CD4-positive, alpha-beta T cell treated with Interleukin-1 beta for 1 hour (primary cell): Measurements from ENCODE around the gene DPH3.

Experiments used
- DNase-seq, 2 donors: peaks; one replicate each; pipeline ENCODE4 v3.0.0-alpha.2; 2020 to 2022

The DPH3 gene

DNA sequence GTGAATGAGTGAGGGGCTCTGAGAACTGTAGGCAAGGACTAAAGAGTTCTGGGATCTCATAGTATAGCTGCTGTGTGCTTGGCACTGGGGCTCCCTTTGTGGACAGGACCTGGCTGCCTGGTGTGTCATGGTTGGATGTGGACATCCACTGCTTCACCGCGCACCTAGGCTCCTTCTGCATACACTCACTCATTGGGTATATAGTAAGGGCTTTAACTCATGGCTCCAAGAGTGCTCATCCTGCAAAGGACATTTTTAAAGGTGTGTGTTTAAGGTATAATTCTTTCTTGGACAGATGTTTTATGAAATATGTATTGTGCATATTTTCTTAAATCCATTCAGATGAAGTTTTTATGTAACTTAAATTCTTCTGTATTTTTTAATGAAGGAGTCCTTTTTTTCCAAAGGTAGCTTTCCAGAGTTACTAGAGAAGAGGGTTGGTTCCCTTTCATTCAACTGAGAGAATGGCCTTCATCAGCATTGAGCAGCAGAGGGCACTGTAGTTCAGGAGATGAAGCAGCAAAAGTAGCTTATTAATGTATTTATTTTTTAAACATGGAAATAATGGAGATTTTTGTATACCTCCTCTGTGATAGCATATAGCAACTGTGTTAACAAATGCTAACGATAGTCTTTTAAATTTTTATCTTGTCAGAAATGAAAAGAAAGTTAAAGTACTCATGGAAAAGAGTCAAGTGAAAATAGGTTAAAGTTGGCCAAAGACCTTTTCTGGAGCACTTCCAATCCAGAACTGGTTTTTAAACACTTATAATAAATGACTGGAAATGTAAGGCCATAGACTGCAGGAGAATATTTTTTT is 25.5 kb upstream of the DPH3 start:
- peak; percentile 55 to 70 for DNase-seq

DNA sequence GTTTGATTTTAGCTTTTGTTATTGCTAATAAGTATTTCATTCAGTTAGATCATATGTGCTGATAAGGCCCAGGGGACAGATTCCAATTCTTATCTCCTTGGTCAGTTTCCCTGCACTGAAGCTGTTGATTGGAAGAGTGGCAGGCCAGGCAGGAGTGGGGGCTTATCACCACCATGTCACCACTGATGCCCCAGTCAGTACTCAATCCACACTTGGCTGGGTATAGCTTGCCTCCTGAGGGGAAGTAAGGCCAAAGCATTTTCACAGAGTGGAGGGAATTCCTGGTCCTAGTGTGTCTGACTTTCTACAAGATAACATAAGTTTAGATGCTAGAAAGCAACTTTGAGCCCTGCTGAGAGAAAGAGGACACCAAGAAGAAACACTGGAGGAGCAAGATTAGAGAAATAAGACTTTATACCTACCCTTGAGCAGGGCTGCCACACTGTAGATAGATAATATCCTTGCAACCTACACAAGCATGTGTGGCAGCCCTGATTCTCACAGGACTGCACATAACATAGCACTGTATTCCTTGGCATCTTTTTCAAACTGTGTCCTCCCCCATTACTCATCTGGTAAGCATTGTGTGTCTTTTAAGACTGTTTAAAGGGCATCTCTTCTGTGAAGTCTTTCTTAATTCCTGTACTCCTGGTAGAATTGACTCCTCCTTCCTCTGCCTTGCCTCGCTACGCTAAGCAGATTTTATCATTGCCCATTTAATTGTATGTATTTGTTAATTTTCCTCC is 24.6 kb upstream of the DPH3 start:
- no peak for DNase-seq

DNA sequence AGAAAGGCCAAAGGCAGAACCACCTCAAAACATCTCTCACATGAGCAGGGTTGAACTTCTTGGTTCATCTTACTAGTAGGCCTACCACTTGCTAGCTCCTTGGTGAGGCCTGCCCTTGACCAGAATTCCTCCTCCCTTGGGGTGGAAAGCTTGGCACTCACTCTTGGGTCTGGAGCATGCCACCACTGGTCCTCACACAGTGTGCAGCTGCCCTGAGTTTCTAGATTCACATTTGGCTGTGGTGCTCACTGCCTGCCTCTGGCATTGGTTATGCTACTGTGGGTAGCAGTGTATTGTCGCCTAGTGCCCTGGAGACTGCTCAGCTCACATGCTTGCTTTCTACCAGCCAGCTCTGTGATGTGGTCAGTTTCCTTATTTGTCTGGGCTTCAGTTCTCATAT is 23.9 kb upstream of the DPH3 start:
- no peak for DNase-seq

DNA sequence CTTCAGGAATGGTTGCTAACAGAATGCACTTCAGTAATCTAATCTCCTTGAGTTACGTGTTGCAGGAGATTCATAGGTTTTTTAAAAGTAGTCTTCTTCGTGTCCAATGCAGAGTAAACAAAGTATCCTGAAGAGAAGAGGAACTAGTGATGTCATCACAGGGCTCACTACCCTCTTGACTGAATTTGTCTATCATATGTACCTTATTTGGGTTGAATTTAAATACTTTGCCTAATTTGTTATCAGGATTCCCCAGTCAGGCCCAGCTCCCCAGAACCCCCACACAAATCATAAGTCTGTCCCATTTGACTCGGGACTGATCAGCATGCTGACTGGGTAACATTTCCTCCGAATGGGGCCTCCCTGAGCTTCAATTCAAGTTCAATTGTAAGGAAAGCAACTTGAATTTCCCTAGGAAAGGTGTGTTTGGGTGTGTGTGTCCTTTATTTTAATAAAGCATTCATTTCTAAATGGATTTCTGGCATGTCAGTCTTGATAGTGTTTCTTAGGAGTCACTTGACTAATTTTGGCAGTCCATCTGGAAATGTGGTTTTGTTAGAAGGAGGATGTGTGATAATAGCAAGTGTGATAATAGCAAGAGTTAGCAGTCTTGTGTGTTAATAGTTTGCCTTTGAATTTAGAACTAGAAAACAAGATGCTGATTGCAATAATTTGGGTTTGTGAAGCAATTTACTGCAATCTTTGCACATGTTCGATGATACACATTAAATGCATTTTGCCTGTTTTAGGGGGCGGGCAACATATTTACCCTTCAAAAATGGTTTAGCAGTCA is 22.2 kb upstream of the DPH3 start:
- DNase-seq = no peak

DNA sequence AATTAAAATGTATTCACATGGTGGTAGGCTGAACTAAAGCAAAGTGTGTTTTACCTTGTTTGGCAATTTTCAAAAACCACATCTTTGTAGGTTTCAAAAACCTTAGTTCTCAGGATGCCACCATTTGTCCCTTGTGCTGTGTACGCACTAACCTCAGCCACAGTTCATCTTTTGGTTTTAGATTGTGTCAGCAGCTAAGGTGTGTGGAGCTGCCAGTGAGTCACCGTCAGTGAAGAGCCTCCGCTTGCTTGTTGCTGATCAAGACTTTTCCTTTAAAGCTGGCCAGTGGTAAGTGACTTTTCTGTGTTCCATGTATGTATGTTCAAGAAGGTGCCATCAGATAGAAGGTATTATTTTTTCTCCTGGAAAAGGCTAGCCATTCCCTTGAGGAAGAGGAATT is 21.4 kb upstream of the DPH3 start:
- DNase-seq = peak; percentile 74 to 79

DNA sequence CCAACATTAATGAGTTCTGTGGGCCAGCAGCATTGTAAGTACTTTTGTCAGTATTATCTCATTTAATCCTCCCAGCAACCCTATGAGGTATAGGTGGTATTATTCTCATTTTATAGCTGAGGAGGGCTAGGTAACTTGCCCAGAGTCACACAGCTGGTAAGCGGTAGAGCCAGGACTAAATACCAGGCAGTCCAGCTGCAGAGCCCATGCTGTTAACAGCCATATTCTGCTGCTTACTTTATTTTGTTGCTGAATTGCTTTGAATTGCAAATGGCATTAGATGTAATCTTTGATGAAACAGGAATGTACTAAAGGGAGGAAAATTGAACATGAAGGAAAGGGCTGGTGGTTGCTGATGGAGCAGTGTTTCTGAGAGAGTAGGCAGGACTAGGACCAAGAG is 19.9 kb upstream of the DPH3 start:
- DNase-seq = no peak

DNA sequence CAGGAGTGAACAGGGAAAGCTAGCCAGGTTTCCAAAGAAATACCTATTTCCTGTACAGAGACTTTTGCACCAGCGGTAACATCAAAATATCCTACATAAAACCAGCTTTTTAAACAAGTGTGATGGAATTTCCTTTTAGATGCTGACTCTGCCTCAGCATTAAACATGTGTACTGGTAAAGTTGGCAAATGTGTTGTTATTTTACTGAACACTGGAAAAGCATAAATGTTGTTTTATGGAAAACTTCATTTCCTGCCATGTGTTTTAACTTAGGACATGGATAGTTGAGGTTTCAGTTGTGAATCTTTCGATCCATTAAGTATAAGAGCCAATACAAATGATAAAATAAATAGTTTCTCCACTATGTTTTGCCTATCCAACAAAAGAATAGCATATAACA is 15.9 kb upstream of the DPH3 start:
- DNase-seq = no peak

DNA sequence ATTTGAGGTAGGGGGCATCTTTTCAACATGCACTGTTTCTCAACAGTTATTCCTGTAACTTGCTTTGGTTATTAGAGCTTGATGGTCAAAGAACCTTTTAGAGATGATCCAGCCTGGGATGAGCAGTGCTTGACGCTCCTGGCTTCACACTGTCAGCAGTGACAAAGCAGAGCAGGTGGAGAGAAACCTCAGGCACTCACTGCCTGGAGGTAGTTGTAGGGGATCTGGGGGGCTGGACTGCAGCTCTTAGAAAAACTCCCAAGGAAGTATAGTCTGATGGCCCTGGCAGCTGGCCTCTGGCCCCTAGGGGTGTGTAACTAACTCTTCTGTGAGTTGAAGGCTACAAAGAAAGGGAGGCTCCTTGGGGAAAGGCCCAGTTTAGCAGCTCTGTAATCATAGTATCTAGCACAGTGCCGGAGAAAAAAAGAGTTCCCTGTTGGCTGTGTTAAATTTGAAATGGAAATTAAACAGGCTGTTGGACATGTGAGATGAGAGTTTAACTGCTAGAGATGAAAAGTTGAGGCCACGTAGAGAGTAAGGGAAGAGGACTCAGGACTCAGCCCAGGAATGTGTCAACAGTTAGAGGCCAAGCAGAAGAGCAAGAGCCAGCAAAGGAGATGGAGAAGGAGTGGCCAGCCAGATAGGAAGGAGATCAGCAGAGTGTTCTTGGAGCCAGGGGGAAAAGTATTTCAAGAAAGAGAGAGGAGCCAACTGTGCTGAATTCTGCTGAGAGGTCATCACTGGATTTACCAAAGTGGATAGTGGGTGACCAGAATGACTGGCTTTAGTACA is 14.5 kb upstream of the DPH3 start:
- DNase-seq = no peak

DNA sequence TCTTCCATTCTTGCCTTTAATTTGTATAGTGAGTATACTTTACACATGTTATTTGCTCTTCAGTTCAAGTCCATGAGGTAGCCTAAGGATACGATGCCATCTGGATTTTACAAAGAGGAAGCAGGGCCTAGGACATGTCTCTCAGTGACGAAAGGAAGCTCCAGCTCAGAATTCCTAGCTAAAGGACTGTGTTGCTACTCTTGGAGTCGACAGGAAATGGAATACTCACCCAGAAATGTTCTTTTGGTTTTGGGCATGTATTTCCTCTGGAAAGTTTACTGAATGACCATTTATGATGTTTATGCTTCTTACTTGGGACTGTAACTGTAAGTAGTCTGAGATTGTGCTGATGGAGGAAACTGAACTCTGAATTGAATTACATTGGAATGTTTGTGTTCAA is 12.7 kb upstream of the DPH3 start:
- DNase-seq = no peak

DNA sequence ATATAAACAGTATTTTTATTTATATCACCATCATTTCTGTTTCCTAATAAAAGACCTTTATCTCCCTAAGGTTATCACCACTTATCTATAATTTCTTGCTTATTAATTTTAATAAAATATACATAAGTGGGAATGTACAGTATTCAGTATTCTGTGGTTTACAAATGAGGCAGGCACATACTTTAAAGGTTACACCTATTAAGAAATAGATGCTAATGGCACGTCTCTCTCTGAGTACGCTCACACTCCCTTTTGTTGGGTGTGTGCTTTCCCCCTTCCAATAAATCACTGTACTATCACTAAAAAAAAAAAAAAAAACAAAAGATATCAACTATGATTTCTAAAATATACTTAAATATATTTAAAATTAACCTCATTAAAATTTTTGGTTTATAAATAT is 9.1 kb upstream of the DPH3 start:
- DNase-seq = no peak

DNA sequence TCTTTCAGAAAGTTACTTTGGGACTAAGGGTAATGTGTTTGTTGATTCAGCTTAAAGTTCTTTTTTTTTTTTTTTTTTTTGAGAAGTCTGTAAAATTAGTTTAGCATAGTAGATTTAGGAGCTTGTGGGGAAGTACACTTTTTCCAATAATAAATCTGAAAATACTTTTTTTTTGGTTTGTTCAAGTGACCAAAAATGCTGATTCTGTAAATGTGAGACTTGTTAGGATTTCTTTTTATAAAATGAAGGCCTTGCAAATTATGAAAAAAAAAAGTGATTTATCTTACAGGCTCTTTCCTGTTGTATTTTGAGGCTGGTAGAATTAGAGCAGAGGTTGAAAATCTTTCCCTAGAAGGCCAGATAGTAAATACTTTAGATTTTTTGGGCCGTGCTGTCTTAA is 7.8 kb upstream of the DPH3 start:
- DNase-seq = no peak

DNA sequence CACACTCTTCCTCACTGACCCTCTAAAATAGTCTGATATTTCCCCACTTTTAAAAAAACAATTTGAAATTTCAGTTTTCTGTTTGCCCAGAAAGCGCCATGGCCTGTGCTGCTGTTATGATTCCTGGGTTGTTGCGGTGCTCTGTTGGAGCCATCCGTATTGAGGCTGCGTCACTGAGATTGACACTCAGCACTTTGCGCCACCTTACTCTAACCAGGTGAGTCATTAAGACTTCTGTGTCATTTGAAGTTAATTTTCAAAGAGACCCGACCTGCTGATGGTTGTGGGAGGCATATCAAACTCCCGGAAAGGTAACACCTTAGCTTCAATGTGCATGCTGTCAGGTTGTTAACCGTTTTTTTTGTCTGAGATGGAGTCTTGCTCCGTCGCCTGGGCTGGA is 6.1 kb upstream of the DPH3 start:
- no peak for DNase-seq

DNA sequence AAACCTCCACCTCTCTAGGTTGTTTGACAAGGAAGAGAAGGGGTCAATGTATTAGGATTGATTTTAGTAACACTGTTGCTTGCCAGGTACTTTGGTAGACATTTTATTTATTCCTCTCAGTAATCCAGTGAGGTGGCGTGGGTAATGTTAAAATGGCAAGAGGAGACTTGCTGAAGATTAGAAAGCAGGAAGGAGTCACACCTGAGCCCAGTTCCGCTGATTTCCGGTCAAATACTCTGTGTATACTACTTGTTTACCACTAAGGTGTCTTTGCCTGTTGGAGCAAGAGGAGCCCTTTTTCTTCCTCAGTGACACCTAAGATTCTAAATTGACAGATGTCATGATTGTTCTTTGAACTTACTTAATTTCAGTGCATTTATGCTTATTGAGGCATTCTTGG is 2.0 kb upstream of the DPH3 start:
- no peak for DNase-seq

DNA sequence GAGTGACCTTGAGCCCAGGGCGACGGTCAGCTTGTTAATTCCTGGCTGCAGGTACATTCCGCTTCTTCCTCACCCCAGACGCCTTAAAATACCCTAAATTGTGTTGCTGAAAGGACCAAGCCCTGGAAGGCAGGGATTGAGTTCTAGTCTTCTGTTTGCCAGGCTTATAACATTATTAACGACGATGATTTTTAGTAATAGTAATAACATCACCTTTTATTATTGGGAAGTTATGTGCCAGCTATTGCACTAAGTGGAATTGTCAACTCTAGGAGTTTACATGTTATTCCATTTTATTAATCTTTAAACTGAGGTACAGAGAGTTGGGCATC is 678 bp upstream of the DPH3 start:
- DNase-seq = no peak

DNA sequence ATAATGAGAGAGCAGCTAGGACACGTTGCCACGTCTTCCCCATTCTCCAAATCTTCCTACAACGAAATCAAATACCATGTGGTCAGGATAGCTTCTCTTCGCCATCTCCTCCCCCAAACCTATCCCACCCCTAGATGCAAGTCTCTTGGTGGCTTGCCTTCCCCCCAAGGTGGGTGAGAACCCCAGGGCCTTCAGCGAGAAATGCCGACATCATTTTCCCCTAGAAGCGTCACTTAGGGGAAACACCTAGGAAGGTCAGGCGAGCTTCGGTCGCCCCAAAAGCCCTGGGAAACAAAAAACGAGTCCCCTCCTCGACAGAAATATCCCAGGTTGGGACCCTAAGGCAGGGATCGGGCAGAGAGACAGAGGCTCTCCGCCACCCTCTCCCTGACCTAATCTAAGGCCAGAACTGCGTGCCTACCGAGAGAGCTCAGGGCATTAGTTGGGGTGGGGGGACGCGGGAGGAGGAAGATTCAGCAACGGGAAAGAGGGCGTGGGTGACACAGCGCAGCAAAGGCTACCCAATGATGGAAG is 502 bp downstream of the DPH3 start:
- no peak for DNase-seq

DNA sequence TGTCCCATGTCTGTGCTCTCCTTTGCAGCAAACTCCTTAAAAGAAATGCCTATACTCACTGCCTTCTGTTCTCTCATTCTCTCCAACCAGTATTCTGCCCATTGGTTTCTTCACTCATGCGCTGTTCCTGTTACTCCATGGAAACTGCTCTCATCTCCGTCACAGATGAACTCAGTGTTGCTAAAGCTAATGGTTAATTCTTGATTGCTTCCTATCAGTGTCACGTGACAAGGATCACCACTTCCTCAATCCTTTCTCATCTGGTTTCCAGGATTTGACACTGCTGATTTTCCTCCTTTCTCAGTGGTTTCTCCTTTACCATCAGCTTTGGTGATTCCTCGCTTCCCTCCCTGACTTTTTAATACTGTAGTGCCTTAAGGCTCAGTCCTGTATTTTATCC is 2.6 kb downstream of the DPH3 start:
- DNase-seq = no peak

DNA sequence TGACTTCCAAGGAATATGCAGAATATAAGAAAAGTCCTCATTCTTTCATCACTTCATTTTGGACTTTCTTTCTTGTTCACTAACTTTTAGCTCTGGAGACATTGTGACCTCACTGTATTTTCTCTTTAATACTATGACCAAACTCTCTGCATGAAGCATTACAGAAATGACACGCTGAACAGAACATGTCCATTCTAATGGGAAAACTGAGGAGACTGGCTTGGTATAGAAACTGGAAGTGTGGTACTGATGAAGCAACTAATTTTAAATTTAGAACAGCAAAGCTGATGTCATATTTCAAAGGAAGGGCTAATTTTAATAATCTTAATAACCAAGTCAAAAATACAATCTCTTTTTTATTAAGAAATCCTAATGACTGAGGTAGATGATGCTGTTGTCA is 4.7 kb downstream of the DPH3 start:
- no peak for DNase-seq

DNA sequence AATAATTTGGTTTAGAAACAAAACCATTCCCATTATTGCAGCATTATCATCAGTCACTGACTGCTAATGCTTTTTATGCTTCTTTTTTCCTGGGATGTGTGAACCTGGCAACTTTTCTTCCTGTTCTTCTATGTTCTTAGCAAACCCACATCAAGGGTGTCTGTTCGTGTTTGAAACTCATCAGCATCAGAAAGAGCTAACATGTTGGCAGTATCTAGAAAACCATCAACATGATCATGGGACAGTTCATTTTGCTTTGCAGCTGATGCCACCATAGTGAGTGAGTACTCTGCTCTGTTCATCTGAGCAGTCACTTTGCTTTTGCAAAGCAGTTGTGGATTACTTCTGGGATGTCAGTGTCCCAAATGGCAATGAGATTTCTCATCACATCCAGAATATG is 5.9 kb downstream of the DPH3 start:
- no peak for DNase-seq

DNA sequence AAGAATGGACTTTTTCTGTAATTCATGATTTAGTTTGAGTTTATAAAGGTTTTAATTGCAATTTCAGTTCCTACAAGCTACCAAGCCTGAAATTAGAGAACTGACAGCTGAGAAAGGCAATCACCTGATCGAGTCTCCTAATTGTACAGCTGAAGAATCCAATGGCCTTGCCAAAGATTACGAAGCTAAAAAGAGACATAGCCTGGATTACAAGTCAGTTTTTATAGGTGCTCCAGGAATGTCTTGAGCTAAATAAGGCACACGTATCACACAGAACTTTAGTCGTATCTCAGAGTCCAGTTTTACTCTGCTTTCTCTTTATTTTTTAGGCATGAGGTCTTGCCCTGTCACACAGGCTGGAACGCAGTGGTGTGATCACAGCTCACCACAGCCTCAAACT is 6.6 kb downstream of the DPH3 start:
- no peak for DNase-seq

DNA sequence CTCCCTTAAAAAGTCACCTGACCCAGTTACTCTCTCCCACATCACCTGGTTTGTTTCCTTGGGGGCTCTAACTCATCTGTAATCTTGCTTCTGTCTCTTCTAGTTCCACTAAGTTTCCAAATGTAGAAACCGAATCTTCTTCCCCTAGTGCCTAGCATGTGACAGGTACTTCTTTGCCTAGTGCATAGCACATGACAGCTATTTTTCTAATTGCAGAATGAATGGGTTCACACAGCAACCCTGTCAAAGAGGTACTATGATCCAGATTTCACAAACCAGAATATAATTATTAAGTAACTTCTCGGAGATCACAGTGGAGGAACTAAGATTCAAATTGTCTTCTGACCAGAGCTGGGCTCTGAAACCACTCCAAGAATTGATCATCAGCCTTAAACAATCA is 7.4 kb downstream of the DPH3 start:
- no peak for DNase-seq

DNA sequence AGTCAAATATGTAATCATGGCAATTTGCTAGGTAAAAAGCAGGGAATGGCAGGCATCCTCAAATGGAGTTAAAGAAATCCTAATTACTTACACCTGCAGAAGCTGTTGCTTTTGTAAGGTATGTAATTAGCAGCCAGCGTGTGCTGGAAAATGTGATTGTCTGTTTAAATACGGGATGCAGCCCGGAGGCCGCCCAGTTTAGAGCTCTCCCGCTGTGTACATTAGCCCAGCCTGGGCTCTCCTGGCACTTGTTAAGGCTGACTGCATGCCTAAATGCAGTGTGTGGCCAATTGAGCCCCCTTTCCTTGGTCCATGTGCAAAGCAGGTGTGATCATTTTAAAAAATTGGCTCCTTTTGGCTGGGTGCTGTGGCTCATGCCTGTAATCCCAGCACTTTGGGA is 9.0 kb downstream of the DPH3 start:
- DNase-seq = no peak

DNA sequence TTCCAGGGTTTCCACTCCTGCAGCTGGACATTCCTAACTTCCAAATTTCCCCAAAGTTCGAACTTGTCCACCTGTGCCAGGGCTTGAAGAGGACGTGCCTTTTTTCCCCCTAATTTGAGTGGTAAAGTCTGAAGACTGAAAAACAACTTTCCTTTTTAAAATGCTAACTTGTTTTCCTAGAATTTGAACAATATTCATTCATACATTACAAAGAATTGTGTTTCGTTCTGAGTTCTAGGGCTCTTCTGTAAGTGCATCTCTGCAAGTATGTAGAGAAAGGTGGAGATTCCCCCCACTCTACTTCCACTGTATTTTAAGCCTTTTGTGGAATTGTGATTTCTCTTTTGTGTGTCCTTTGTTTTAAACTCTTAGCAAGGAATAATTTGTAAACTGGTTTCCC is 9.4 kb downstream of the DPH3 start:
- DNase-seq = no peak

DNA sequence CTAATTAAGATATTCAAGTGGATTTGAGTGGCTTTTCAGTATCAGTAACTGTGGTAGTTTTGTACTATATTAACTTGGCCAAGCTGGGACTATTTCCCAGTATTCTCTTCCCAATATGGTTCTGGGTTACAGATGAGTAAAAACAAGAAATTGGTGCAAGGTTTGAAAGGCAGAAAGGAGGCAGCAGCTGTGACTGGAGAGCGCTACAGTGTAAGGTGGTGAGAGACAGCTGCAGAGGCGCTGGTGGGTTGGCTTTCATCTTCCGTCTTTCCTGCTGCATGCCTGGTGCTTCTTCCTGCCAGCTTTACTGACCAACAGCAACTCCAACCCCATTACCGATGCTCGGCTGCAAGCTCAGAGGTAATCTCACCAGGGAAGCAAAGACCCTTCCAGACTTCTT is 9.8 kb downstream of the DPH3 start:
- no peak for DNase-seq
